Kidney epithelial cell (primary cell): ENCODE measurements around the gene BPTF. TPM values are rescaled to one million over a fixed set of nuclear protein-coding genes. Genes with fewer than 3 reads are reported as not detected.
"Not testable (repeated sequence)": the region's sequence is repeated elsewhere in the genome, so short reads cannot be mapped to it uniquely, and the experiment has no call there.

Source experiments
- DNase-seq: peaks from one replicate; pipeline ENCODE4 v3.0.0-alpha.2; 2010; ENCODE audit warnings: low read depth
- H3K27me3 ChIP-seq: 2 replicates; pipeline ENCODE4 v1.6.0; 2011; ENCODE audit warnings: low read length; ENCODE audit not compliant: control insufficient read depth, insufficient read depth
- H3K36me3 ChIP-seq: 2 replicates; pipeline ENCODE4 v1.5.1; 2011; ENCODE audit warnings: low read length; ENCODE audit not compliant: control insufficient read depth, insufficient read depth
- H3K4me3 ChIP-seq: 2 replicates; pipeline ENCODE4 v1.5.1; 2011; ENCODE audit warnings: low read depth, mild to moderate bottlenecking, control low read depth, low read length
- CTCF ChIP-seq: IDR thresholded peaks from 2 replicates; pipeline ENCODE4 v1.5.1; 2011; ENCODE audit warnings: mild to moderate bottlenecking, moderate library complexity, low read length, control low read depth, inconsistent platforms; ENCODE audit not compliant: insufficient read depth, poor library complexity, severe bottlenecking
- total RNA-seq: library from RNA; depleted of rRNA; stranded (reverse); fragments of >200 nt; gene quantifications from 2 replicates; pipeline ENCODE4 v1.2.3, GENCODE V29; 2015

Gene BPTF
- total RNA-seq, 1 donor from 2014 or later, result 41.3 TPM

GRCh38 chr17:67785504-67785903 is 39.8 kb upstream of the BPTF start:
- TF ChIP-seq CTCF, result no peak
- no peaks in the 10 kb centered on the region for H3K27me3 ChIP-seq
- no peaks in the 10 kb centered on the region for H3K36me3 ChIP-seq
- no peak for DNase-seq
- H3K4me3 ChIP-seq, result no peak overlapping the region

GRCh38 chr17:67800495-67800928 is 24.8 kb upstream of the BPTF start:
- Histone ChIP-seq H3K4me3 (no peak overlapping the region), H3K27me3 (no peaks in the 10 kb centered on the region), H3K36me3 (no peaks in the 10 kb centered on the region)
- peak; percentile 80 for TF ChIP-seq CTCF
- peak; percentile 31 for DNase-seq

- Histone ChIP-seq H3K36me3 (no peaks in the 10 kb centered on the region), H3K27me3 (no peaks in the 10 kb centered on the region), H3K4me3 (no peak overlapping the region)
- TF ChIP-seq CTCF, result peak; percentile 7
- DNase-seq, result no peak
Measured at GRCh38 chr17:67801626-67802175, 23.6 kb upstream of the BPTF start.

- H3K27me3 ChIP-seq, result no peaks in the 10 kb centered on the region
- TF ChIP-seq CTCF, result no peak
Measured at GRCh38 chr17:67810464-67810863, 14.8 kb upstream of the BPTF start.

GRCh38 chr17:67812380-67812779 is 12.9 kb upstream of the BPTF start:
- H3K36me3 ChIP-seq, H3K4me3 ChIP-seq, DNase-seq, H3K27me3 ChIP-seq: not testable (repeated sequence)

More at GRCh38 chr17:67810464-67810863, 14.8 kb upstream of the BPTF start:
- Histone ChIP-seq H3K36me3 (no peaks in the 10 kb centered on the region), H3K4me3 (no peak overlapping the region)
- DNase-seq, result no peak

GRCh38 chr17:67813803-67814180 is 11.5 kb upstream of the BPTF start:
- no peak for DNase-seq
- Histone ChIP-seq H3K27me3 (no peaks in the 10 kb centered on the region), H3K36me3 (no peaks in the 10 kb centered on the region), H3K4me3 (no peak overlapping the region)
- no peak for TF ChIP-seq CTCF
